ENCODE results near the gene EPPIN.

EPPIN gene

GRCh38 chr20:45538209-45538799 is 8.9 kb downstream of the EPPIN start:
- no peak for DNase-seq

DNA sequence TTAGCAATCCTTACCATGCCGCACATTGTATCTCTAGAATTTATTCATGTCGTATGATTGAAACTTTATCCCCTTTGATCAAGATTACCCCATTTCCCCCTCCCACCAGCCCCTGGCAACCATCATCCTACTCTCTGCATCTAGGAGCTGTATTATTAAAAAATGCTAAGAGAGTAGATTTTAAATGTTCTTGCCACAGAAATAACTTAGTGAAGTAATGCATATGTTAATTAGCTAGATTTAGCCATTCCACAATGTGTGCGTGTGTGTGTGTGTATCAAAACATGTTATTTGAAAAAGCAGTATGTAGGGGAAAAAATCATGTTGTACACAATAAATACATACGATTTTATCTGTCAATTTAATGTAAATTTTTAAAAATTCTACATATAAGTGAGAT is 19.9 kb downstream of the EPPIN start:
- no peak for DNase-seq

DNA sequence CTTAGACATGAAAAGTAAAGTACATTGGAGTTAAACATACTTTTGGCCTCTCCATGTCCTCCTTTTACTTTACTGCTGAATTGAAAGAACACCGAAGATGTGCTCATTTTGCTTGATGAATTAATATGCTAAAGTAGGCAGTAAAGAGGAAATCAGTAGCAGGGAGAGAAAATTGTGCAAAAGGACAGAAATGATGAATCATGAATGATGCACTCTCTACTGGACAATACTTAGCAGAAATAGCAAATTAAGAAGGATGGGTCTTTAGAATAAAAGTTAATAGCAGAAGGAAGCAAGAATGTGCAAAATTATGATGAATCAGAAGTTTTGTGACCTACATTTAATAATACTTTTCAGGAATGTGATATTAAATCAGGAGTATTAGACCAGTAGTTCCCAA is 23.4 kb downstream of the EPPIN start:
- DNase-seq = no peak

DNA sequence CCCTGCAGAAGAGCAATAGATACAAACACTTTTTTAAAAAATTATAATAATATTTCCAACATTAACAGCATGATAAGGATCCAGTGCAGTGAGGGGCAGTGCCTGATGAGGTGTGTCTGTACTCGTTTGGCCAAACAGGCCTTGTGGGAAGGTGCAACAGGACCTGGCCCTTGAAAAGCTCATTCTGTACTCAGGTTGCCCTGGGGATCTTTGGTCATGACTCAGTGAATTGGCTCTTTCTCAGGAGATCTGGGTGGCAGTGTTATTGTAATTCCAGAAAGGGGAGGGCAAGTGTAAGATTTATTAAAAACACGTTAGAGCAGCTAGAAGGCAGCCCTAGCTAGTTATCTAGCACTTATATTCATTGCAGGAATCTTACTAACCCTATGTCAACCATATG is 28.9 kb downstream of the EPPIN start:
- DNase-seq = no peak

DNA sequence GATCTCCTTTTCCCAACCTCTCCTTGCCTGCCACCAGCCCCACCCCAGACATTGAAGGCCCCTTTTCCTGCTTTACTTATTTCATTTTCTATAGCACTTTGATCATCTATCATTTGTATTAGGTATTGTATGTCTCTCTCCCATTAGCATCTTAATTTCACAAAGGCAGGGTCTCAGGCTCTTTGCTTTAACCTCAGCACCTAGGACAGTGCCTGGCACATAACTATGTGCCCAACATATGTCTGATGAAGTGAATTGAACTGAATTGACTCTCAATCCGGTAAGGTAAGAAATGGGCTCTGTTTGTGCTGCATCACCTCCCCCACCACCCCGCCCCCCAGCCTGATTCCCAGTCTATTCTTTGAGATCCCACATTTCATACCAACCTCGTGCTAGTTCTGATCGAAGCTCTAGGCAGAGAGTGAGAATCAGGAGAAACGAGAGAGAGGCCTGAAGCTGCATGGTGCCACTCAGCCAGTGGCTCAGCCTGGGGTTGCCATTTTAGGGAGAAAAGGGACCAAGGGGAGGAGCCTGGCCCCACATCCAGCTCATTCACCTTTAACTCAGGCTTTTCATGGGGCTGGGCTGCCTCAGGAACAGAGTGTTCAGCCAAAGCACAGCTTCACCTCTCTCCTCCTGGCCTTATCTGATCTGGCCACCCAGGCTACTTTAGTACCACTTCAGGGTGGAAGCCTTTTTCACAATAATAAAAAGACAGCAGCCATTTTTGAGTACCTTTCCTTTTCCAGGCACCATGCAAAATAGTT is 31.9 kb downstream of the EPPIN start, which contains the start of gene SPINT3:
Gene SPINT3 (minus strand): TSS at position 476 of the 767 bp plus-strand sequence. CDS start 14 bp downstream, at position 462.
- no peak for DNase-seq

DNA sequence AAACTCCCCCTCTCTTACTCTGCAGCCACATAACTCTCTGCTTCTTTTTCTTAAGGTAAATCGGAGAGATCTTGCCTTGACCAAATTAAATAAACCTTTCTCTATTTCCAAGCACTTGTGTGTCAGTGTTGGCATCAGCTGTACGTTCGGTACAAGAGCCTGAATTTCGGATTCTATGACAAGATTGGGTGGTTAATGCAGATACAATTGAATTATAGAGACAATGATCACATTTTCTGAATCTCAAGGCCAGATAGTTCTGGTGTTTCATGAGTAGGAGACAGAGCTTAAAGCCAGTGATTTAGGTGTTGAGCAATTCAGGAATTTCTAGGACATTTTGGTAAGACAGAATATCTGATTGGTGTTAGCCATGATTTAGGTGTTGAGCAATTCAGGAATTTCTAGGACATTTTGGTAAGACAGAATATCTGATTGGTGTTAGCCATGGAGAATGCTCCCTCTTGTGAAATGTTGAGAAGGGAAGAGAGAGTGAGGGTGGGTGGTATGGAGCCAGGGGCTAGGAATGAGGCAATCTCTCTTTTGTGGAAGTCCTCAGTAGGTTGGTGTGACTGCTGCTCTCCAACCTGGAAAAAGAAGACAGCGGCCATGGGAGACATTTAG is 36.8 kb downstream of the EPPIN start:
- no peak for DNase-seq

DNA sequence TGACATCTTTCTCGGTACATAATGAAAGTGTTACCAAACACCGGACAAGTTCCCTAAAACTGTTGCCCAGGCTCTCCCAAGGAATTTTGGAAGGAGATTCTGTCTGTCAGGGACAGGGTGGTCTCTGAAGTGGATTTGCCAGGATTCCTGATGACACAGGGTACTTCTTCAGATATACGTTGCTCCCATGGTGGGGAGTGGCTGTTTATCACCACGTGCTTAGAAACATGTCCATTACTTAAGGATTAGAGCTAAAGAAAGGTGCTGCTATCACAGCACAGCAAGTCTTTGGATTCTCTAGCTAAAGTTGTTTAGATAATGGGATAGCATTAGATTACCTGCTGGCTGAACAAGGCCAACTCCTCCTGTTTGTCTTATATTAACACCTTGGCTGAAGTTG is 38.1 kb downstream of the EPPIN start:
- no peak for DNase-seq

DNA sequence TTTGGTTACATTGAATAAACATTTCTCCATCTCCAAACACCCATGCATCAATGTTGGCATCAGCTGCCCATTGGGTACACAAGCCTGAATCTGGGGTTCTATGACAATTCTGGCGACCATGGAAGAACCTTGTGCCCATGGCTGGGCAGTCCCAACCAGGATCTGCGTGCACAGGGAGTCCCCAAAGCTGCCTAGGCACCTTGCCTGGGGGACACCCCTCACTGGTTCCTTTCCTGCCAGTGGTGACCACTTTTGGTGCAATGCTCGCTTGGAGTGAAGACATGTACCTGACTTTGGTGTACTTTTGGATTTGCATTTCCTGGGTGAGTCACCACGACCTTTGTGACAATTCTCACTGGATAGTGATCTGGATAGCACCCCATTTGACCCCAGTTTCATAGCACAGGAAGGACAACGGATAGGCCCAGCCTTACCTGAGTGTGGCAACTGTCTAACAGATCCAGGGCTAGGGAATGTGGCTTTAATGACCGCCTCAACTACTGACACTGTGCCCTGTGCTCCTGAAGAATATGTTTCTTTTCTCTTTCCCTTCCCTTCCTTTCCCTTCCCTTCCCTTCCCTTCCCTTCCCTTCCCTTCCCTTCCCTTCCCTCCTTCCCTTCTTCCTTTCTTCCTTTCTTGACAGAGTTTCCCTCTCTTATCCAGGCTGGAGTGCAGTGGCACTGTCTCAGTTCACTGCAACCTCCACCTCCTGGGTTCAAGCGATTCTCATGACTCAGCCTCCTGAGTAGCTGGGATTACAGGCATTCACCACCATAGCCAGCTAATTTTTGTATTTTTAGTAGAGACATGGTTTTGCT is 38.9 kb downstream of the EPPIN start:
- no peak for DNase-seq

- DNase-seq = no peak
These were observed 40.0 kb downstream of the EPPIN start for GRCh38 chr20:45507011-45507820.

DNA sequence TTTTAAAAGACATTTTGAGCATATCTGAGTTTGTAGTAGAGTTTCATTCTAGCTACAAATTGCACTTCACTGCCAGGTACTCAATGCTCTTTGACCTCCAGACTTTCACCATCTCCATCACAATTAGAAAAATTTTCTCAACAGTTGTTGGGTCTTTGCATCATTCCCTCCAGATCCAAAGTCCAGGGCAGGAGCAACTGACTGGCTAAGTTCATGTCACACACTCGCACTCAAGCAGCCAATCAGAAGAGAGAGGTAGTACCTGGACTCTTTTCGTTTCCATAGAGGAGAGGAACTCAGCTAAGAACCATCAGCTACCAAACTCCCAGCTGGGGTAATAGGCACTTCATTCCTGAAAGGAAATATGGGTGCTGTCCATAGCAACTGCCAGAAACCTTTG is 40.8 kb downstream of the EPPIN start:
- no peak for DNase-seq

- DNase-seq = no peak
These were observed 43.8 kb downstream of the EPPIN start for GRCh38 chr20:45503403-45503802.

GRCh38 chr20:45502561-45502960 is 44.6 kb downstream of the EPPIN start:
- no peak for DNase-seq

- DNase-seq = no peak
These were observed 45.6 kb downstream of the EPPIN start for GRCh38 chr20:45501600-45501999.

- DNase-seq = no peak
These were observed 47.2 kb downstream of the EPPIN start for GRCh38 chr20:45500022-45500421.

DNA sequence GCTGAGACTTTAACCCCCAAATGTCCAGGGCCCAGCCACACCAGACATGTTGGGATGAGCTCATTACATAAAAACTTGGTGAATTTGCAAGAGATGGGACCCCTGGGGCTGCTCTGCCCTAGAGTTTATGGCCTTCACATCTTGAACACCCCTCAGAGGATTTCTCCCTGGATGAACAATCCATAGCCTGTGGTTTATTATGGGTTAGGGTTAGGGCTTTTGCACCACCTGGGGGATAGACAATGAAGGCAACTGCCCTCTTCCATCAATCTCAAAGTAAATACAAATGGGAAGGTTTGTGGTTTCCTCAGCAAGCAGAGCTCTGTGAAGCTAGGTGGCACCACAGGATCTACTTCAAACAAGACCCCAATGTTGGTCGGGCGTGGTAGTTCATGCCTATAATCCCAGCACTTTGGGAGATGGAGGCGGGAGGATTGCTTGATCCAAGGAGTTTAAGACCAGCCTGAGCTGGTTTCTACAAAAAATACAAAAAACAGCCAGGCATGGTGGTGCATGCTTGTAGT is 49.2 kb downstream of the EPPIN start:
- DNase-seq = no peak

DNA sequence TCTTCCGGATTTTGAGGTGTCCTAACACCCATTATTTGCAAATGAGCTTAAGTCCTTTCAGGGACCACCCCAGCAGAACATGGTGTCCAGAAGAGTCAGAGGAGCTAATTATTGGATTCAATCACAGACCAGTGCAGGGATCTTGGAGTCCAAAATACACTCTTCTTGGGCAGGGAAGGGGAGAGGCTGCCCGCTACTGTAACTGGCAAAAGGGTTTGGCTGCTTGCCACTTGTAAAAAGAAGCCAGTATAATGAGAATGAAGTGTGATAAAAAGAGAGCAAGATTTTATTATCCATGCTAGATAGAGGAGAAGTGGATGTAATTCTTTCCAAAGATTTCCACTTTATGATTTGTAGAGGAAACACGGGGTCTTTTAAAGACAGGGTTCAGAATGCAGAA is 51.0 kb downstream of the EPPIN start:
- DNase-seq = no peak

GRCh38 chr20:45495501-45495941 is 51.7 kb downstream of the EPPIN start:
- DNase-seq = no peak

All from eye (tissue), 1 donor.